Astrocyte (in vitro differentiated cells and primary cell): Measurements from ENCODE around the gene IP6K1. TPM values are rescaled to one million over a fixed set of nuclear protein-coding genes. Genes with fewer than 3 reads are reported as not detected.
"Not testable (repeated sequence)": the region's sequence is repeated elsewhere in the genome, so short reads cannot be mapped to it uniquely, and the experiment has no call there.

ENCODE experiments used
- DNase-seq: peaks from one replicate; pipeline ENCODE4 v3.0.0-alpha.2; 2010; ENCODE audit warnings: low read depth
- FAIRE-seq: peaks from 2 replicates; lab custom pipeline; 2011; peaks lifted over from hg19 to GRCh38; lab: Jason Lieb, UNC
- H2AFZ ChIP-seq: 2 replicates; pipeline ENCODE4 v1.6.0; 2012; ENCODE audit warnings: low read depth, low read length, inconsistent platforms
- H3K27ac ChIP-seq: 2 replicates; pipeline ENCODE4 v1.5.1; 2011; ENCODE audit warnings: low read depth, low read length, inconsistent platforms
- H3K27me3 ChIP-seq: 2 replicates; pipeline ENCODE4 v1.6.0; 2011; ENCODE audit warnings: low read length, inconsistent platforms; ENCODE audit not compliant: insufficient read depth
- H3K36me3 ChIP-seq: 2 replicates; pipeline ENCODE4 v1.5.1; 2011; ENCODE audit warnings: low read length, inconsistent platforms; ENCODE audit not compliant: insufficient read depth
- H3K4me1 ChIP-seq: 2 replicates; pipeline ENCODE4 v1.5.1; 2011; ENCODE audit warnings: low read length, inconsistent platforms; ENCODE audit not compliant: insufficient read depth
- H3K4me2 ChIP-seq: 2 replicates; pipeline ENCODE4 v1.6.0; 2012; ENCODE audit warnings: low read length, inconsistent platforms
- H3K4me3 ChIP-seq: 2 replicates; pipeline ENCODE4 v1.5.1; 2011; ENCODE audit warnings: low read depth, mild to moderate bottlenecking, low read length, inconsistent platforms; ENCODE audit not compliant: insufficient read depth
- H3K79me2 ChIP-seq: 2 replicates; pipeline ENCODE4 v1.6.0; 2012; ENCODE audit warnings: mild to moderate bottlenecking, low read length, inconsistent platforms; ENCODE audit not compliant: insufficient read depth
- H3K9ac ChIP-seq: 2 replicates; pipeline ENCODE4 v1.6.0; 2012; ENCODE audit warnings: mild to moderate bottlenecking, low read length, inconsistent platforms
- H3K9me3 ChIP-seq: 2 replicates; pipeline ENCODE4 v1.5.1; 2012; ENCODE audit warnings: low read depth, mild to moderate bottlenecking, low read length, inconsistent platforms; ENCODE audit not compliant: insufficient read depth
- H4K20me1 ChIP-seq: 2 replicates; pipeline ENCODE4 v1.6.0; 2012; ENCODE audit warnings: low read length, inconsistent platforms; ENCODE audit not compliant: insufficient read depth
- H3K27ac Mint-ChIP-seq: one replicate; pipeline ENCODE4 v1.8.0; 2021; ENCODE audit warnings: mild to moderate bottlenecking, mixed read lengths; ENCODE audit not compliant: unreplicated experiment
- H3K27me3 Mint-ChIP-seq: one replicate; pipeline ENCODE4 v1.8.0; 2021; ENCODE audit warnings: low read depth, mixed read lengths; ENCODE audit not compliant: unreplicated experiment
- H3K36me3 Mint-ChIP-seq: one replicate; pipeline ENCODE4 v1.8.0; 2021; ENCODE audit warnings: low read depth, mixed read lengths; ENCODE audit not compliant: unreplicated experiment
- H3K4me1 Mint-ChIP-seq: one replicate; pipeline ENCODE4 v1.8.0; 2021; ENCODE audit warnings: low read depth, mixed read lengths; ENCODE audit not compliant: unreplicated experiment
- H3K4me3 Mint-ChIP-seq: one replicate; pipeline ENCODE4 v1.8.0; 2021; ENCODE audit warnings: mild to moderate bottlenecking, moderate library complexity, mixed read lengths; ENCODE audit not compliant: unreplicated experiment
- H3K9me3 Mint-ChIP-seq: one replicate; pipeline ENCODE4 v1.8.0; 2021; ENCODE audit warnings: mild to moderate bottlenecking, mixed read lengths; ENCODE audit not compliant: unreplicated experiment
- CTCF ChIP-seq: IDR thresholded peaks from 2 replicates; pipeline ENCODE4 v1.5.1; 2011; ENCODE audit warnings: low read depth, mild to moderate bottlenecking, inconsistent platforms, low read length, moderate library complexity; ENCODE audit not compliant: insufficient read depth
- EZH2 ChIP-seq: IDR thresholded peaks from 2 replicates; pipeline ENCODE4 v1.6.1; 2012; ENCODE audit warnings: mild to moderate bottlenecking, low read length, inconsistent platforms; ENCODE audit not compliant: insufficient read depth
- total RNA-seq: library from RNA; stranded (reverse); gene quantifications from 2 replicates; pipeline ENCODE4 v1.2.1, GENCODE V29; 2021

IP6K1 gene
- total RNA-seq, 1 donor from 2014 or later = 38.3 TPM

GRCh38 chr3:49787182-49787464 is 781 bp upstream of the IP6K1 start:
- H3K4me1 ChIP-seq = peaks cover 17% of the 10 kb centered on the region
- FAIRE-seq = no peak
- H2AFZ ChIP-seq = peak overlapping the region; percentile 85
- TF ChIP-seq EZH2 = no peak
- no peak for TF ChIP-seq CTCF
- peaks cover 39% of the 10 kb centered on the region for H3K79me2 ChIP-seq
- H3K9ac ChIP-seq = peak overlapping the region; percentile 87
- Mint-ChIP-seq H3K36me3 (peaks cover 7% of the 10 kb centered on the region), H3K9me3 (peaks cover 2% of the 10 kb centered on the region), H3K27me3 (peaks cover 2% of the 10 kb centered on the region), H3K4me1 (peaks cover 12% of the 10 kb centered on the region), H3K4me3 (peak overlapping the region; percentile 91), H3K27ac (peak overlapping the region; percentile 58)
- H3K36me3 ChIP-seq = no peaks in the 10 kb centered on the region
- H3K4me2 ChIP-seq = peak overlapping the region; percentile 86
- no peak overlapping the region for H3K4me3 ChIP-seq
- H3K9me3 ChIP-seq = no peaks in the 10 kb centered on the region
- H3K27ac ChIP-seq = peak overlapping the region; percentile 84
- H4K20me1 ChIP-seq = peaks cover 5% of the 10 kb centered on the region
- no peaks in the 10 kb centered on the region for H3K27me3 ChIP-seq
- no peak for DNase-seq

DNA sequence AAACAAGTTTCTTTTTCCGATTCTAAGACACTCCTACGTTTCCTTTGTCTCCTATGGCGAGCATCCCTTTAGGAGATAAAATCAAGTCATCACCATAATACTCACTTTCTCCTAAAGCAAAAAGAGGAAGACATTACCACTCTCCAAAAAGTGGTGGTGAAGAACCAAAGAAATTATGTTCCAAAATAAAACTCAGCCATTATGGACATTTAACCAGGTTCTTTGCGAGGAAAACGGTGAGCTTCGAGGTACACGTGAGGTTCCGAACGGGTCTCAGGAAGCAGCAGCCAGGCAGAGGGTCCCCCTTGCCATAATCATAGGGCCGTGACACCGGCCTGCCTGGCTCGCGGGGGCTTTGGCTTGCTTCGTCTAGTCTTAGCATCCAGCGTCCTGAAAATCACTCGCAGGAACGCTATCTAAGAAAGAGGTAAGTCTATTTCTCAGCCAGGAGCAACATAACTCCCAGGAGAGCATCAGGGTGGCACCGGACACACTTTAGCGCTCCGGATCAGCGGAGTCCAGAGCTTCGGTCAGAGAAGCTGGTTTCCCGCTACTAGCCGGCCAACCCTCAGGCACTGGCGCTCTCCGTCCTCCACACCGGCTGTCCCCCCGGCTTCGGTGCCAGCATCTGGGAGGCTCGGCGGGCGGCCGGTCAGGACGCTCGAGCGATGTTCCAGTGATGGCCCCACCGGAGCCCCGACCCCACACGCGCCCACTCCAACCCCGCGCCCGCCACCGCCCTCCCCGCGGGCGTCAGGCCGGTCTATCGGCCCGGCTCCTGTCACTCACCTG is 581 bp downstream of the IP6K1 start:
- H3K4me1 ChIP-seq = peaks cover 14% of the 10 kb centered on the region
- H2AFZ ChIP-seq = peak overlapping the region; percentile 59
- Mint-ChIP-seq H3K4me3 (peak overlapping the region; percentile 91), H3K9me3 (peaks cover 2% of the 10 kb centered on the region), H3K36me3 (peaks cover 7% of the 10 kb centered on the region), H3K27me3 (no peaks in the 10 kb centered on the region), H3K4me1 (peaks cover 14% of the 10 kb centered on the region), H3K27ac (peak overlapping the region; percentile 79)
- TF ChIP-seq CTCF = no peak
- TF ChIP-seq EZH2 = no peak
- H3K9me3 ChIP-seq = no peaks in the 10 kb centered on the region
- peaks cover 13% of the 10 kb centered on the region for H4K20me1 ChIP-seq
- peaks cover 2% of the 10 kb centered on the region for H3K36me3 ChIP-seq
- H3K4me3 ChIP-seq = peak overlapping the region; percentile 80
- DNase-seq (peak; percentile 30), FAIRE-seq (no peak)
- H3K9ac ChIP-seq = peak overlapping the region; percentile 87
- H3K27ac ChIP-seq = peak overlapping the region; percentile 86
- no peaks in the 10 kb centered on the region for H3K27me3 ChIP-seq
- H3K79me2 ChIP-seq = peaks cover 50% of the 10 kb centered on the region
- H3K4me2 ChIP-seq = peak overlapping the region; percentile 86

GRCh38 chr3:49782277-49782676 is 4.1 kb downstream of the IP6K1 start:
- DNase-seq = not testable (repeated sequence)

More at GRCh38 chr3:49782277-49782676, 4.1 kb downstream of the IP6K1 start:
- not testable (repeated sequence) for H3K9me3 ChIP-seq, H3K4me2 ChIP-seq, H3K36me3 ChIP-seq, FAIRE-seq, H3K9ac ChIP-seq, H3K4me3 Mint-ChIP-seq, H3K27ac Mint-ChIP-seq, H3K27me3 Mint-ChIP-seq, H2AFZ ChIP-seq, H3K4me3 ChIP-seq, H3K27ac ChIP-seq, H3K9me3 Mint-ChIP-seq, H3K27me3 ChIP-seq, H3K36me3 Mint-ChIP-seq
- Histone ChIP-seq H3K79me2 (peaks cover 80% of the 10 kb centered on the region), H3K4me1 (peaks cover 12% of the 10 kb centered on the region), H4K20me1 (peaks cover 41% of the 10 kb centered on the region)
- H3K4me1 Mint-ChIP-seq = peaks cover 19% of the 10 kb centered on the region
